Natural killer cell (primary cell): ENCODE results near the gene RAC2. TPM values are rescaled to one million over a fixed set of nuclear protein-coding genes. Genes with fewer than 3 reads are reported as not detected.
"Not testable (repeated sequence)": the region's sequence is repeated elsewhere in the genome, so short reads cannot be mapped to it uniquely, and the experiment has no call there.

Experiments
- ATAC-seq, 3 donors: fragments of 150-1000 bp in 2 of 3; fragments of 200-7000 bp in 1 of 3; cut with Tn5 transposase; 1 replicate in 1 of 3; 2 replicates in 2 of 3; pipeline ENCODE4 v1.10.0; 2021; ENCODE audit warnings: mild to moderate bottlenecking in 2 of 3, moderate library complexity in 2 of 3
- DNase-seq, 2 donors: peaks; one replicate each; pipeline versions ENCODE4 v3.0.0 to v3.0.0-alpha.2; 2013 to 2021; ENCODE audit warnings: mixed read lengths in 1 of 2
- H3K27ac ChIP-seq: one replicate; pipeline ENCODE4 v1.5.1; 2013; ENCODE audit warnings: mild to moderate bottlenecking, low read length
- H3K27me3 ChIP-seq: one replicate; pipeline ENCODE4 v1.6.1; 2013; ENCODE audit warnings: low read length; ENCODE audit not compliant: control insufficient read depth, insufficient read depth
- H3K36me3 ChIP-seq: one replicate; pipeline ENCODE4 v1.6.1; 2013; ENCODE audit warnings: low read length; ENCODE audit not compliant: control insufficient read depth, insufficient read depth
- H3K4me1 ChIP-seq: one replicate; pipeline ENCODE4 v1.6.1; 2013; ENCODE audit warnings: low read length; ENCODE audit not compliant: control insufficient read depth, insufficient read depth
- H3K4me3 ChIP-seq: one replicate; pipeline ENCODE4 v1.5.1; 2013; ENCODE audit warnings: low read length
- H3K9me3 ChIP-seq: one replicate; pipeline ENCODE4 v1.6.1; 2013; ENCODE audit warnings: low read length; ENCODE audit not compliant: control insufficient read depth, insufficient read depth
- H3K27ac Mint-ChIP-seq, 2 donors: one replicate each; pipeline ENCODE4 v1.8.0; 2022; ENCODE audit warnings: mild to moderate bottlenecking in 2 of 2, mixed read lengths in 2 of 2, moderate library complexity in 1 of 2
- H3K27me3 Mint-ChIP-seq, 2 donors: one replicate each; pipeline ENCODE4 v1.8.0; 2022; ENCODE audit warnings: low read depth in 2 of 2, mixed read lengths in 2 of 2
- H3K36me3 Mint-ChIP-seq: one replicate; pipeline ENCODE4 v1.8.0; 2022; ENCODE audit warnings: mixed read lengths
- H3K4me1 Mint-ChIP-seq, 2 donors: one replicate each; pipeline ENCODE4 v1.8.0; 2022; ENCODE audit warnings: mixed read lengths in 2 of 2
- H3K4me3 Mint-ChIP-seq: one replicate; pipeline ENCODE4 v1.8.0; 2022; ENCODE audit warnings: mild to moderate bottlenecking, moderate library complexity, mixed read lengths
- H3K9me3 Mint-ChIP-seq, 2 donors: one replicate each; pipeline ENCODE4 v1.8.0; 2022; ENCODE audit warnings: mixed read lengths in 2 of 2
- WGBS: methylation state at CpG from one replicate; pipeline ENCODE4 v1.1.7; 2013; ENCODE audit warnings: missing lambda C conversion rate; ENCODE audit not compliant: insufficient coverage; 5-methylcytosine and 5-hydroxymethylcytosine counted together
- intact Hi-C: fragments of 100-400 bp; cut with micrococcal nuclease; formaldehyde crosslinking; loops from one replicate; pipeline ENCODE4 v1.14.2; 2022
- total RNA-seq, 4 donors: library from RNA; stranded (reverse); fragments of 120-200 nt in 1 of 4; gene quantifications; one replicate each; pipeline versions ENCODE4 v1.2.3 to v1.2.4, GENCODE V29; 2013 to 2022
- TF ChIP-seq, protein P1 (sequence below): fragments of 200-600 bp; IDR thresholded peaks from one replicate; pipeline ENCODE4 v1.8.0; 2022; ENCODE audit warnings: antibody characterized with exemption

RAC2 gene
- total RNA-seq, 3 donors from 2014 or later (not counting 1 experiment from before 2014, with no cell fraction given), result 647 to 744 (median 741) TPM

DNA sequence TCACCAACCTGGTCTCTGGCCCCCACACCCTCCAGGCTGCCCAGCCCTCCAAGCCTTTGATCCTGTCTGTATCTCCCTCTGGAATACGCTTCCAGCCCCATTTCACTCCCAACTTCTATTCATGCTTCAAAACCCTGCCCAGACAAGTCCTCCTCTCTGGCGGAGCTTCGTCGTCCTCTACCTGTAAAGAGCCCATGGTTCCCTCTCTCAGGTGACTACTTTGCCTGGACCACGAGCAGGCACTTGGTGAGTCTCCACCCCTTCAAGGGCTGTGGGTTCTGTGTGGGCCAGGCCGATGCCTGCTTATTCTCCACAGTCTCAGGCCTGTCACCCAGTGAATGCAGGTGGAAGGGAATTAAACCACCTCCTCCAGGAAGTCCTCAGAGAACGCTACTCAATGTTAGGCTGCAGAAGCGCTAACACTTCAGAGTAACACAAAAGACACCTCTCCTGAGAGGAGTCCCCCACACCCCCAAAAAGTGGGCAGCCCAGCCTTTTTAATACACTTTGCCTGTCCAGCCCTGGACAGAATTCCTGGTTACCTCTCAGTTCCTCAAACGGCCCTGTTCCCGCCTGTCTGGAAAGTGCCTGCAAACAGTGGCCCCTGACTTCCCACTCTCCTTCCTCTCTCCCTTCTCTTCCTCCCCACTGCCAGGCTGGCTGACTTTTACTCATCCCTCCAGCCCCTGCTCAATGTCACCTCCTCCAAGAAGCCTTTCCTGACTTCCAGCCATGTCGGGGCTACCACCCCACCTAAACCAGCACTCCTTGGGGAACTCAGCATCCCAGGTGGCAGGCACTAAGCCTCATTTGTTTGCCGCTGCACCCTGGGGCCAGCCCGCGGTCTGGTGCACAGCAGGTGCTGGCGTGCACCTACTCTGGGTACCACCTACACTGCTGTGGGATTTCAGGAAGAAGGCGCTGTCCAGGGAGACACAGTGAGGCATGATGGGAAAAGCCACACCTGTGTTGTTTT lies 9.0 kb downstream of the RAC2 start:
- peak in 1 of 2 donors; percentile 29 for DNase-seq
- peaks cover 86 to 97% of the 10 kb centered on the region in 2 donors for H3K4me1 Mint-ChIP-seq
- H3K4me3 Mint-ChIP-seq, result peak overlapping the region; percentile 81
- Histone ChIP-seq H3K4me1 (peaks cover 98% of the 10 kb centered on the region), H3K27me3 (no peaks in the 10 kb centered on the region), H3K9me3 (no peaks in the 10 kb centered on the region), H3K27ac (peak overlapping the region; percentile 58), H3K4me3 (no peak overlapping the region), H3K36me3 (peaks cover 84% of the 10 kb centered on the region)
- no peaks in the 10 kb centered on the region for H3K27me3 Mint-ChIP-seq
- intact Hi-C loops, result no loop called here
- 63% methylated on average over 16 of the region's 16 CpGs for WGBS
- no peaks in the 10 kb centered on the region for H3K9me3 Mint-ChIP-seq
- TF ChIP-seq, protein P1, sequence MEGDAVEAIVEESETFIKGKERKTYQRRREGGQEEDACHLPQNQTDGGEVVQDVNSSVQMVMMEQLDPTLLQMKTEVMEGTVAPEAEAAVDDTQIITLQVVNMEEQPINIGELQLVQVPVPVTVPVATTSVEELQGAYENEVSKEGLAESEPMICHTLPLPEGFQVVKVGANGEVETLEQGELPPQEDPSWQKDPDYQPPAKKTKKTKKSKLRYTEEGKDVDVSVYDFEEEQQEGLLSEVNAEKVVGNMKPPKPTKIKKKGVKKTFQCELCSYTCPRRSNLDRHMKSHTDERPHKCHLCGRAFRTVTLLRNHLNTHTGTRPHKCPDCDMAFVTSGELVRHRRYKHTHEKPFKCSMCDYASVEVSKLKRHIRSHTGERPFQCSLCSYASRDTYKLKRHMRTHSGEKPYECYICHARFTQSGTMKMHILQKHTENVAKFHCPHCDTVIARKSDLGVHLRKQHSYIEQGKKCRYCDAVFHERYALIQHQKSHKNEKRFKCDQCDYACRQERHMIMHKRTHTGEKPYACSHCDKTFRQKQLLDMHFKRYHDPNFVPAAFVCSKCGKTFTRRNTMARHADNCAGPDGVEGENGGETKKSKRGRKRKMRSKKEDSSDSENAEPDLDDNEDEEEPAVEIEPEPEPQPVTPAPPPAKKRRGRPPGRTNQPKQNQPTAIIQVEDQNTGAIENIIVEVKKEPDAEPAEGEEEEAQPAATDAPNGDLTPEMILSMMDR, result no peak
- H3K36me3 Mint-ChIP-seq, result no peaks in the 10 kb centered on the region
- no peak for ATAC-seq
- H3K27ac Mint-ChIP-seq, result peak overlapping the region; percentile 93 to 98

DNA sequence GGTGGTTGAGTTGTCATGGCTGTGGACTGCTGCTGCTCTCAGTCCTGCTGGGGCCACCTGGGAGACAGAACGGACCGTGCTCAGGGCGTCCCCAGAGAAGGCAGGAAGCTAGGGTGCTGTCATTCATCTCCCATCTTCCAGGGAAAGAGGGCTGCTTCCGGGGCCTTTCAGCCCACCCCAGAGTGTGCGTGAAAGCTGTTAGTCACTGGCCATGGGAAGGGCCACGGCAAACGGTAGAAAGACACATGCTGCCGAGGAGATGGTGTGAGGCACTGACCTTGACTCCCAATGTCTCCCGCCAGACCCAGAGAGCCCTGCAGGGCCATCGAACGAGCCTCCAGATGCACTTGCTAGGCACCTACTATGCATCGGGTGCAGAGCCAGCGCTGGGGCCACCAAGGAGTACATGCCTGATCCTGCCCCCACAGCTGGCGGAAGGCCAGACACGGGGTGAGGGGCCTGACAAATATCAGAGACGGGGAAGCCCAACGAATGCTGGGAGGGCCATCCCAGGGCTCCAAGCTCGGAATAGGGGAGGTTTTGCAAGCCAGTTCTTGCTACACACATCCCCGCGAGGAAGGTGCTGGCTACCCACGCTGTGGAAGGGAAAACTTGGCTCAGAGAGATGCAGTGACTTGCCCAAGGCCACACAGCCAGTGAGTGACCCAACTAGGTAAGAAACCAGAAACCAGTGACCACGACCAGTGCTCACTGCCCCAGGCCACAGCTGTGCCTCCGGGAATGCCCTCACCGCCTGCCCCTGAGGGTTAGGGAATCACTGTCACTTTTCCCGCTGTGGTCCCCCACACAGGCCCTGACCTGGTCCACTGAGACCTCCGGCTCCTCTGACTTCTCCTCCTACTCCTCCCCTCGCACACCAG lies 10.1 kb downstream of the RAC2 start:
- intact Hi-C loops, result no loop called here
- no peaks in the 10 kb centered on the region for H3K27me3 Mint-ChIP-seq
- ATAC-seq (no peak), DNase-seq (peak; percentile 12 to 22)
- no peaks in the 10 kb centered on the region for H3K36me3 Mint-ChIP-seq
- H3K27me3 ChIP-seq, result no peaks in the 10 kb centered on the region
- peak overlapping the region; percentile 93 to 98 for H3K27ac Mint-ChIP-seq
- no peaks in the 10 kb centered on the region for H3K9me3 ChIP-seq
- H3K36me3 ChIP-seq, result peaks cover 83% of the 10 kb centered on the region
- WGBS, result 72% methylated on average over 27 of the region's 27 CpGs
- no peak overlapping the region for H3K4me3 ChIP-seq
- H3K9me3 Mint-ChIP-seq, result no peaks in the 10 kb centered on the region
- H3K4me1 Mint-ChIP-seq, result peaks cover 91 to 97% of the 10 kb centered on the region in 2 donors
- peak overlapping the region; percentile 58 for H3K27ac ChIP-seq
- peak overlapping the region; percentile 81 for H3K4me3 Mint-ChIP-seq
- H3K4me1 ChIP-seq, result peaks cover 98% of the 10 kb centered on the region
- TF ChIP-seq, protein P1, result no peak

DNA sequence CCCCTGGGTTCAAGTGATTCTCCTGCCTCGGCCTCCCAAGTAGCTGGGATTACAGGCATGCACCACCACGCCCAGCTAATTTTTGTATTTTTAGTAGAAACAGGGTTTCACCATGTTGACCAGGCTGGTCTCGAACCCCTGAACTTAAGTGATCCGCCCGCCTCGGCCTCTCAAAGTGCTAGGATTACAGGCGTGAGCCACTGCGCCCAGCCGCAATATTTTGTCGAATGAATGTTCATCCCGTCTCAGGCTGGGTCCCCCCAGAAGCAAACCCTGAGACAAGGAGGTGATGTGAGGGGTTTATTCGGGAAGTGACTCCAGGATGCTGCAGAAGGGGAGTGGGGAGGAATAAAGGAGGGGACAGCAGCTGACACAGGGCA lies 10.7 kb downstream of the RAC2 start:
- H3K27ac Mint-ChIP-seq, result peak overlapping the region; percentile 93 to 98
- WGBS, result 90% methylated on average over 12 of the region's 12 CpGs
- DNase-seq, H3K9me3 Mint-ChIP-seq, H3K36me3 Mint-ChIP-seq, H3K27me3 Mint-ChIP-seq, H3K4me3 ChIP-seq, H3K27ac ChIP-seq, H3K9me3 ChIP-seq, intact Hi-C loops, ATAC-seq, H3K27me3 ChIP-seq: not testable (repeated sequence)
- H3K4me3 Mint-ChIP-seq, result peak overlapping the region; percentile 50
- Histone ChIP-seq H3K36me3 (peaks cover 85% of the 10 kb centered on the region), H3K4me1 (peaks cover 98% of the 10 kb centered on the region)
- H3K4me1 Mint-ChIP-seq, result peaks cover 91 to 97% of the 10 kb centered on the region in 2 donors
